Measurements from ENCODE around the gene GPR183. TPM values are rescaled to one million over a fixed set of nuclear protein-coding genes. Genes with fewer than 3 reads are reported as not detected.

Gene GPR183
- total RNA-seq, 1 donor from 2014 or later = not detected

- no peak for DNase-seq (ENCODE audit: extremely low spot score, unreplicated experiment)
- TF ChIP-seq CTCF (conservative IDR thresholded peaks at IDR 0.05) = no peak
- H3K27ac Mint-ChIP-seq = no peak overlapping the region
- H3K4me3 Mint-ChIP-seq = no peak overlapping the region
- H3K4me1 Mint-ChIP-seq (ENCODE audit: unreplicated experiment) = no peaks in the 10 kb centered on the region
- no peaks in the 10 kb centered on the region for H3K9me3 Mint-ChIP-seq
- H3K36me3 Mint-ChIP-seq = peaks cover 20% of the 10 kb centered on the region
- no peaks in the 10 kb centered on the region for H3K27me3 Mint-ChIP-seq
These were observed 22.3 kb upstream of the GPR183 start for GRCh38 chr13:99329477-99329876.

GRCh38 chr13:99327761-99328160, 20.6 kb upstream of the GPR183 start:
- no peaks in the 10 kb centered on the region for H3K27me3 Mint-ChIP-seq
- no peaks in the 10 kb centered on the region for H3K4me1 Mint-ChIP-seq (ENCODE audit: unreplicated experiment)
- H3K9me3 Mint-ChIP-seq = no peaks in the 10 kb centered on the region
- peaks cover 31% of the 10 kb centered on the region for H3K36me3 Mint-ChIP-seq
- H3K27ac Mint-ChIP-seq = no peak overlapping the region
- DNase-seq (ENCODE audit: extremely low spot score, unreplicated experiment) = no peak
- TF ChIP-seq CTCF (conservative IDR thresholded peaks at IDR 0.05) = no peak
- H3K4me3 Mint-ChIP-seq = no peak overlapping the region

- no peak for DNase-seq (ENCODE audit: extremely low spot score, unreplicated experiment)
- Mint-ChIP-seq H3K27ac (no peak overlapping the region), H3K27me3 (no peaks in the 10 kb centered on the region), H3K9me3 (no peaks in the 10 kb centered on the region), H3K4me1 (ENCODE audit: unreplicated experiment) (no peaks in the 10 kb centered on the region), H3K36me3 (peaks cover 31% of the 10 kb centered on the region), H3K4me3 (no peak overlapping the region)
- TF ChIP-seq CTCF (conservative IDR thresholded peaks at IDR 0.05) = no peak
These were observed 19.9 kb upstream of the GPR183 start for GRCh38 chr13:99327126-99327525.

- no peak overlapping the region for H3K4me3 Mint-ChIP-seq
- H3K4me1 Mint-ChIP-seq (ENCODE audit: unreplicated experiment) = no peaks in the 10 kb centered on the region
- no peaks in the 10 kb centered on the region for H3K9me3 Mint-ChIP-seq
- no peaks in the 10 kb centered on the region for H3K27me3 Mint-ChIP-seq
- no peak for TF ChIP-seq CTCF (conservative IDR thresholded peaks at IDR 0.05)
- H3K27ac Mint-ChIP-seq = no peak overlapping the region
- no peak for DNase-seq (ENCODE audit: extremely low spot score, unreplicated experiment)
- peaks cover 25% of the 10 kb centered on the region for H3K36me3 Mint-ChIP-seq
These were observed 18.8 kb upstream of the GPR183 start for GRCh38 chr13:99326012-99326411.

GRCh38 chr13:99323488-99323887, 16.3 kb upstream of the GPR183 start:
- DNase-seq (ENCODE audit: extremely low spot score, unreplicated experiment) = no peak
- no peaks in the 10 kb centered on the region for H3K4me1 Mint-ChIP-seq (ENCODE audit: unreplicated experiment)
- no peak for TF ChIP-seq CTCF (conservative IDR thresholded peaks at IDR 0.05)
- no peak overlapping the region for H3K27ac Mint-ChIP-seq
- H3K27me3 Mint-ChIP-seq = no peaks in the 10 kb centered on the region
- H3K4me3 Mint-ChIP-seq = no peak overlapping the region
- H3K36me3 Mint-ChIP-seq = peaks cover 20% of the 10 kb centered on the region
- no peaks in the 10 kb centered on the region for H3K9me3 Mint-ChIP-seq

Data from type B pancreatic cell (in vitro differentiated cells).